ENCODE results near the gene DEFB129.

Gene DEFB129

GRCh38 chr20:258269-258858 lies 31.3 kb downstream of the DEFB129 start:
- Histone ChIP-seq H3K79me2 (ENCODE audit: insufficient read depth, low read length) (no peaks in the 10 kb centered on the region), H2AFZ (ENCODE audit: low read depth, low read length, severe bottlenecking) (no peak overlapping the region), H3K36me3 (ENCODE audit: low read length) (no peaks in the 10 kb centered on the region), H3K9me2 (replicated peaks; ENCODE audit: insufficient read depth, low read length) (no peaks in the 10 kb centered on the region), H3K27ac (ENCODE audit: low read depth, low read length) (no peak overlapping the region), H3F3A (ENCODE audit: insufficient read depth) (no peaks in the 10 kb centered on the region), H4K20me1 (ENCODE audit: low read depth, low read length) (no peaks in the 10 kb centered on the region; the same call in 1 of the 2 replicates), H3K27me3 (ENCODE audit: low read length) (no peaks in the 10 kb centered on the region), H3K9me3 (ENCODE audit: insufficient read depth, low read length) (no peaks in the 10 kb centered on the region), H3K9ac (ENCODE audit: low read length) (no peak overlapping the region), H3K4me3 (ENCODE audit: insufficient read depth, low read length, poor library complexity, severe bottlenecking) (no peak overlapping the region), H3K4me2 (ENCODE audit: low read depth, low read length, poor library complexity, severe bottlenecking) (no peak overlapping the region)
- TF ChIP-seq CTCF (IDR thresholded peaks at IDR 0.05; ENCODE audit: insufficient read depth, low read length, poor library complexity, severe bottlenecking) (no peak), EZH2phosphoT487 (conservative IDR thresholded peaks at IDR 0.05; ENCODE audit: low read length) (no peak)

- H3K4me3 ChIP-seq (ENCODE audit: insufficient read depth, low read length, poor library complexity, severe bottlenecking), result no peak overlapping the region
- no peaks in the 10 kb centered on the region for H3F3A ChIP-seq (ENCODE audit: insufficient read depth)
- no peaks in the 10 kb centered on the region for H3K36me3 ChIP-seq (ENCODE audit: low read length)
- H3K9me2 ChIP-seq (replicated peaks; ENCODE audit: insufficient read depth, low read length), result no peaks in the 10 kb centered on the region
- TF ChIP-seq CTCF (IDR thresholded peaks at IDR 0.05; ENCODE audit: insufficient read depth, low read length, poor library complexity, severe bottlenecking) (no peak), EZH2phosphoT487 (conservative IDR thresholded peaks at IDR 0.05; ENCODE audit: low read length) (no peak)
- no peaks in the 10 kb centered on the region; the same call in 1 of the 2 replicates for H4K20me1 ChIP-seq (ENCODE audit: low read depth, low read length)
- no peak overlapping the region for H3K4me2 ChIP-seq (ENCODE audit: low read depth, low read length, poor library complexity, severe bottlenecking)
- H3K79me2 ChIP-seq (ENCODE audit: insufficient read depth, low read length), result no peaks in the 10 kb centered on the region
- H3K9ac ChIP-seq (ENCODE audit: low read length), result no peak overlapping the region
- no peak overlapping the region for H2AFZ ChIP-seq (ENCODE audit: low read depth, low read length, severe bottlenecking)
- no peaks in the 10 kb centered on the region for H3K9me3 ChIP-seq (ENCODE audit: insufficient read depth, low read length)
- H3K27me3 ChIP-seq (ENCODE audit: low read length), result no peaks in the 10 kb centered on the region
- no peak overlapping the region for H3K27ac ChIP-seq (ENCODE audit: low read depth, low read length)
Observed at GRCh38 chr20:258963-259362, 31.9 kb downstream of the DEFB129 start.

GRCh38 chr20:259981-260380 lies 32.9 kb downstream of the DEFB129 start:
- no peaks in the 10 kb centered on the region for H3K79me2 ChIP-seq (ENCODE audit: insufficient read depth, low read length)
- H3K9me3 ChIP-seq (ENCODE audit: insufficient read depth, low read length), result no peaks in the 10 kb centered on the region
- H3K27me3 ChIP-seq (ENCODE audit: low read length), result no peaks in the 10 kb centered on the region
- no peaks in the 10 kb centered on the region; the same call in 1 of the 2 replicates for H4K20me1 ChIP-seq (ENCODE audit: low read depth, low read length)
- no peak overlapping the region for H3K27ac ChIP-seq (ENCODE audit: low read depth, low read length)
- no peak overlapping the region for H3K4me3 ChIP-seq (ENCODE audit: insufficient read depth, low read length, poor library complexity, severe bottlenecking)
- no peak overlapping the region for H3K9ac ChIP-seq (ENCODE audit: low read length)
- no peak overlapping the region for H3K4me2 ChIP-seq (ENCODE audit: low read depth, low read length, poor library complexity, severe bottlenecking)
- H3K36me3 ChIP-seq (ENCODE audit: low read length), result no peaks in the 10 kb centered on the region
- H3F3A ChIP-seq (ENCODE audit: insufficient read depth), result no peaks in the 10 kb centered on the region
- no peaks in the 10 kb centered on the region for H3K9me2 ChIP-seq (replicated peaks; ENCODE audit: insufficient read depth, low read length)
- TF ChIP-seq CTCF (IDR thresholded peaks at IDR 0.05; ENCODE audit: insufficient read depth, low read length, poor library complexity, severe bottlenecking), result no peak
- TF ChIP-seq EZH2phosphoT487 (conservative IDR thresholded peaks at IDR 0.05; ENCODE audit: low read length), result no peak
- H2AFZ ChIP-seq (ENCODE audit: low read depth, low read length, severe bottlenecking), result no peak overlapping the region
